HCT116 (cell line): ENCODE data around the gene TUNAR. TPM values are rescaled to one million over a fixed set of nuclear protein-coding genes. Genes with fewer than 3 reads are reported as not detected.

Experiments
- ATAC-seq: fragments of 200-7000 bp; cut with Tn5 transposase; 2 replicates; pipeline ENCODE4 v1.9.1; 2020; ENCODE audit warnings: mild to moderate bottlenecking, moderate library complexity
- BruUV-seq: library from RNA; stranded (reverse); fragments of 400-500 nt; replicated peaks from 2 replicates; lab custom pipeline; 2021; lab: Mats Ljungman, UMichigan
- CTCF ChIA-PET: fragments of 300-600 bp; sonication (Branson Sonifier 250); formaldehyde crosslinking; loops from one replicate; lab custom pipeline; 2021; ENCODE audit warnings: antibody characterized with exemption; lab: Charles Lee
- POLR2A ChIA-PET: fragments of 300-600, 350-600 bp; sonication (Branson Sonifier 250); formaldehyde crosslinking; loops from one replicate; lab custom pipeline; 2021; ENCODE audit warnings: antibody characterized with exemption; lab: Charles Lee
- RAD21 ChIA-PET, 2 experiments: fragments of 300-600 bp; sonication (Branson Sonifier 250); formaldehyde crosslinking; loops; one replicate each; lab custom pipeline; 2023; ENCODE audit warnings: low total read pairs in 2 of 2; ENCODE audit not compliant: uncharacterized antibody in 2 of 2, unreplicated experiment in 2 of 2, low non-redundant PET in 1 of 2; lab: Charles Lee
- DNase-seq: peaks from one replicate; pipeline ENCODE4 v3.0.0-alpha.2; 2010; ENCODE audit warnings: low read depth, low spot score
- H2AFZ ChIP-seq: fragments of 200-600 bp; shearing (Covaris generic), sonication (generic); 2 replicates; pipeline ENCODE4 v1.6.1; 2017; ENCODE audit warnings: low read depth, mixed run types, mixed read lengths, antibody characterized with exemption, low read length; ENCODE audit not compliant: poor library complexity, severe bottlenecking
- H3K27ac ChIP-seq: 2 replicates; pipeline ENCODE4 v1.5.1; 2012; ENCODE audit warnings: low read depth, low read length
- H3K27me3 ChIP-seq: fragments of 200-600 bp; sonication (generic); 2 replicates; pipeline ENCODE4 v1.6.1; 2016; ENCODE audit warnings: mixed run types, low read length, mixed read lengths; ENCODE audit not compliant: insufficient read depth
- H3K36me3 ChIP-seq, 2 experiments: fragments of 200-500 bp in 1 of 2; fragments of 200-600 bp in 1 of 2; sonication (Bioruptor generic) in 1 of 2; sonication (generic) in 1 of 2; 2 replicates each; pipeline versions ENCODE4 v1.5.1 to v1.6.1; 2014 to 2016; ENCODE audit warnings: low read length in 2 of 2, inconsistent platforms in 1 of 2, mixed read lengths in 1 of 2, mixed run types in 1 of 2; ENCODE audit not compliant: insufficient read depth in 2 of 2, control insufficient read depth in 1 of 2
- H3K4me1 ChIP-seq, 2 experiments: fragments of 200-600 bp in 1 of 2; sonication (generic) in 1 of 2; 2 replicates each; pipeline versions ENCODE4 v1.5.1 to v1.6.1; 2012 to 2017; ENCODE audit warnings: low read length in 2 of 2, inconsistent platforms in 1 of 2, mild to moderate bottlenecking in 1 of 2, mixed read lengths in 1 of 2, mixed run types in 1 of 2, moderate library complexity in 1 of 2; ENCODE audit not compliant: insufficient read depth in 2 of 2, control insufficient read depth in 1 of 2
- H3K4me2 ChIP-seq: fragments of 200-600 bp; sonication (generic); 2 replicates; pipeline ENCODE4 v1.6.1; 2017; ENCODE audit warnings: mixed run types, low read length, mixed read lengths
- H3K4me3 ChIP-seq, 2 experiments: fragments of 200-600 bp in 1 of 2; sonication (generic) in 1 of 2; replicated peaks in 1 of 2; 2 replicates each; pipeline ENCODE4 v1.5.1; 2011 to 2016; ENCODE audit warnings: low read length in 2 of 2, control low read depth in 1 of 2, low read depth in 1 of 2, mild to moderate bottlenecking in 1 of 2, mixed read lengths in 1 of 2, mixed run types in 1 of 2
- H3K79me2 ChIP-seq: fragments of 200-600 bp; sonication (generic); 2 replicates; pipeline ENCODE4 v1.6.1; 2017; ENCODE audit warnings: mild to moderate bottlenecking, mixed run types, low read length, moderate library complexity, mixed read lengths; ENCODE audit not compliant: insufficient read depth
- H3K9ac ChIP-seq: fragments of 200-600 bp; sonication (generic); 2 replicates; pipeline ENCODE4 v1.6.1; 2016; ENCODE audit warnings: low read length, mixed read lengths
- H3K9me2 ChIP-seq: fragments of 200-600 bp; sonication (generic), shearing (Covaris generic); 2 replicates; pipeline ENCODE4 v1.6.1; 2017; ENCODE audit warnings: mixed run types, mild to moderate bottlenecking, moderate library complexity; ENCODE audit not compliant: insufficient read depth
- H3K9me3 ChIP-seq, 2 experiments: fragments of 200-500 bp in 1 of 2; fragments of 200-600 bp in 1 of 2; sonication (Bioruptor generic) in 1 of 2; sonication (generic) in 1 of 2; 2 replicates each; pipeline ENCODE4 v1.6.1; 2014 to 2017; ENCODE audit warnings: low read length in 2 of 2, mixed read lengths in 2 of 2, inconsistent platforms in 1 of 2, low read depth in 1 of 2, mild to moderate bottlenecking in 1 of 2, mixed run types in 1 of 2, moderate library complexity in 1 of 2; ENCODE audit not compliant: control insufficient read depth in 1 of 2, insufficient read depth in 1 of 2
- H4K20me1 ChIP-seq: fragments of 200-600 bp; sonication (generic), shearing (Covaris generic); 2 replicates; pipeline ENCODE4 v1.6.1; 2017; ENCODE audit warnings: mixed run types, mild to moderate bottlenecking, moderate library complexity; ENCODE audit not compliant: insufficient read depth
- CBX3 ChIP-seq: IDR thresholded peaks from 2 replicates; pipeline ENCODE4 v1.6.1; 2012; ENCODE audit warnings: low read depth
- CEBPB ChIP-seq: IDR thresholded peaks from 2 replicates; pipeline ENCODE4 v1.6.1; 2012; ENCODE audit warnings: low read depth
- CTCF ChIP-seq, 3 experiments: fragments of 200-600 bp in 1 of 3; sonication (generic) in 1 of 3; IDR thresholded peaks in 2 of 3; conservative IDR thresholded peaks in 1 of 3; 2 replicates each; pipeline ENCODE4 v1.5.1; 2012 to 2017; ENCODE audit warnings: low read depth in 2 of 3, low read length in 2 of 3, antibody characterized with exemption in 1 of 3, borderline replicate concordance in 1 of 3, control low read depth in 1 of 3, mild to moderate bottlenecking in 1 of 3, mixed read lengths in 1 of 3, mixed run types in 1 of 3, moderate library complexity in 1 of 3; ENCODE audit not compliant: insufficient read depth in 1 of 3
- EGR1 ChIP-seq: IDR thresholded peaks from 2 replicates; pipeline ENCODE4 v1.6.1; 2012; ENCODE audit warnings: low read depth
- ELF1 ChIP-seq: IDR thresholded peaks from 2 replicates; pipeline ENCODE4 v1.6.1; 2012; ENCODE audit warnings: low read depth, borderline replicate concordance
- EZH2phosphoT487 ChIP-seq: fragments of 200-600 bp; IDR thresholded peaks from 2 replicates; pipeline ENCODE4 v1.6.1; 2018; ENCODE audit warnings: antibody characterized with exemption, borderline replicate concordance
- FOSL1 ChIP-seq: IDR thresholded peaks from 2 replicates; pipeline ENCODE4 v1.6.1; 2012; ENCODE audit warnings: low read depth
- JUND ChIP-seq: IDR thresholded peaks from 2 replicates; pipeline ENCODE4 v1.6.1; 2012
- POLR2AphosphoS5 ChIP-seq: IDR thresholded peaks from 2 replicates; pipeline ENCODE4 v1.6.1; 2011; ENCODE audit warnings: mild to moderate bottlenecking, low read depth, low read length, moderate library complexity
- RAD21 ChIP-seq: IDR thresholded peaks from 2 replicates; pipeline ENCODE4 v1.6.1; 2012; ENCODE audit warnings: low read depth, mild to moderate bottlenecking
- SIN3A ChIP-seq: IDR thresholded peaks from 2 replicates; pipeline ENCODE4 v1.6.1; 2012; ENCODE audit warnings: low read depth
- SRF ChIP-seq: IDR thresholded peaks from 2 replicates; pipeline ENCODE4 v1.6.1; 2012; ENCODE audit warnings: low read depth
- TCF7L2 ChIP-seq: IDR thresholded peaks from 2 replicates; pipeline ENCODE4 v1.7.0; 2011; ENCODE audit warnings: borderline replicate concordance, inconsistent platforms; ENCODE audit not compliant: insufficient read depth, insufficient read length; ENCODE audit errors: extremely low read depth
- ZNF274 ChIP-seq: fragments of 200-500 bp; sonication (Bioruptor generic); IDR thresholded peaks from 2 replicates; pipeline ENCODE4 v1.6.1; 2014; ENCODE audit warnings: mild to moderate bottlenecking, low read depth, low read length, inconsistent platforms
- intact Hi-C: fragments of 100-400 bp; cut with micrococcal nuclease; formaldehyde crosslinking; loops from 2 replicates; pipeline ENCODE4 v1.10.0; 2022
- total RNA-seq: library from RNA; stranded (reverse); gene quantifications from one replicate; pipeline ENCODE4 v1.2.1, GENCODE V29; 2021; ENCODE audit not compliant: unreplicated experiment

Gene TUNAR
- total RNA-seq, 1 experiment from 2014 or later = not detected

- Histone ChIP-seq H3K4me3 (no peak overlapping the region), H3K27ac (no peak overlapping the region), H3K4me2 (no peak overlapping the region), H3K9me2 (no peaks in the 10 kb centered on the region), H3K36me3 (no peaks in the 10 kb centered on the region), H3K4me1 (no peaks in the 10 kb centered on the region), H3K9ac (no peak overlapping the region), H3K27me3 (peaks cover 14% of the 10 kb centered on the region; the same call in 1 of the 2 replicates), H3K79me2 (no peaks in the 10 kb centered on the region), H4K20me1 (no peaks in the 10 kb centered on the region), H3K9me3 (no peaks in the 10 kb centered on the region), H2AFZ (no peak overlapping the region)
- ChIA-PET POLR2A (no interaction called here), CTCF (no interaction called here), RAD21 (no interaction called here)
- ATAC-seq (no peak), DNase-seq (no peak)
- intact Hi-C loops = no loop called here
- BruUV-seq = no TSS peak
- TF ChIP-seq EGR1 = no peak
- no peak for TF ChIP-seq ZNF274
- no peak for TF ChIP-seq POLR2AphosphoS5
- TF ChIP-seq TCF7L2 = no peak
- TF ChIP-seq CTCF (IDR thresholded peaks at IDR 0.05 in 2 of 3, conservative IDR thresholded peaks at IDR 0.05 in 1 of 3; ENCODE audit: borderline replicate concordance in 1 of 3, insufficient read depth in 1 of 3, low read depth in 2 of 3, low read length in 2 of 3) = no peak
- TF ChIP-seq SRF = no peak
- no peak for TF ChIP-seq ELF1
- no peak for TF ChIP-seq JUND
- TF ChIP-seq CBX3 = no peak
- no peak for TF ChIP-seq CEBPB
- TF ChIP-seq FOSL1 = no peak
- TF ChIP-seq SIN3A = no peak
- TF ChIP-seq RAD21 = no peak
- TF ChIP-seq EZH2phosphoT487 = no peak
These were observed 80.2 kb downstream of the TUNAR start for GRCh38 chr14:95956601-95957460.
